IMR-90 (cell line): ENCODE results near the gene ENDOV. TPM values are rescaled to one million over a fixed set of nuclear protein-coding genes. Genes with fewer than 3 reads are reported as not detected.

Source experiments
- ATAC-seq: fragments of 200-7000 bp; cut with Tn5 transposase; 2 replicates; pipeline ENCODE4 v1.9.1; 2020; ENCODE audit warnings: low read depth, mild to moderate bottlenecking, moderate library complexity
- BruUV-seq: library from RNA; stranded (reverse); fragments of 400-500 nt; replicated peaks from 2 replicates; lab custom pipeline; 2021; lab: Mats Ljungman, UMichigan
- CTCF ChIA-PET: fragments of 300-600 bp; formaldehyde crosslinking; extraction: SDS; loops from one replicate; lab custom pipeline; 2021; ENCODE audit warnings: antibody characterized with exemption; lab: Yijun Ruan, JAX
- POLR2A ChIA-PET: fragments of 300-600 bp; sonication (Branson Sonifier 250); formaldehyde crosslinking; loops from one replicate; lab custom pipeline; 2022; ENCODE audit warnings: antibody characterized with exemption; ENCODE audit not compliant: unreplicated experiment; lab: Charles Lee
- DNase-seq: peaks from one replicate; pipeline ENCODE4 v3.0.0; 2013
- H2AFZ ChIP-seq: replicated peaks from 2 replicates; pipeline ENCODE3; 2013; ENCODE audit warnings: low read length, mild to moderate bottlenecking; ENCODE audit not compliant: poor library complexity
- H2AK5ac ChIP-seq: 2 replicates; pipeline ENCODE4 v1.6.1; 2013; ENCODE audit warnings: low read depth, low read length, inconsistent platforms
- H2AK9ac ChIP-seq: replicated peaks from 2 replicates; pipeline ENCODE3; 2013; ENCODE audit warnings: mild to moderate bottlenecking, low read depth, low read length, moderate library complexity; ENCODE audit not compliant: poor library complexity
- H2BK120ac ChIP-seq: 2 replicates; pipeline ENCODE4 v1.6.1; 2013; ENCODE audit warnings: low read depth, low read length, inconsistent platforms
- H2BK15ac ChIP-seq: 3 replicates; pipeline ENCODE4 v1.6.1; 2013; ENCODE audit warnings: low read depth, low read length, inconsistent platforms
- H2BK20ac ChIP-seq: 2 replicates; pipeline ENCODE4 v1.6.1; 2013; ENCODE audit warnings: low read depth, mild to moderate bottlenecking, inconsistent platforms, low read length, moderate library complexity
- H2BK5ac ChIP-seq: 2 replicates; pipeline ENCODE4 v1.6.1; 2013; ENCODE audit warnings: mild to moderate bottlenecking, low read depth, low read length, inconsistent platforms; ENCODE audit not compliant: poor library complexity, severe bottlenecking
- H3K14ac ChIP-seq: replicated peaks from 2 replicates; pipeline ENCODE4 v1.6.1; 2013; ENCODE audit warnings: low read depth, low read length, inconsistent platforms
- H3K18ac ChIP-seq: 2 replicates; pipeline ENCODE4 v1.6.1; 2013; ENCODE audit warnings: low read depth, low read length, control low read depth
- H3K23ac ChIP-seq: 2 replicates; pipeline ENCODE4 v1.6.1; 2013; ENCODE audit warnings: low read depth, low read length, inconsistent platforms
- H3K27ac ChIP-seq: 2 replicates; pipeline ENCODE4 v1.5.1; 2013; ENCODE audit warnings: mild to moderate bottlenecking, control low read depth, low read length; ENCODE audit not compliant: insufficient read depth
- H3K27me3 ChIP-seq: 2 replicates; pipeline ENCODE4 v1.6.1; 2013; ENCODE audit warnings: low read length; ENCODE audit not compliant: control insufficient read depth, insufficient read depth
- H3K36me3 ChIP-seq: 2 replicates; pipeline ENCODE4 v1.6.1; 2013; ENCODE audit warnings: low read length, mixed read lengths; ENCODE audit not compliant: control insufficient read depth, insufficient read depth
- H3K4ac ChIP-seq: 2 replicates; pipeline ENCODE4 v1.6.1; 2013; ENCODE audit warnings: low read depth, low read length, inconsistent platforms
- H3K4me1 ChIP-seq: 2 replicates; pipeline ENCODE4 v1.6.1; 2013; ENCODE audit warnings: low read length, mixed read lengths; ENCODE audit not compliant: control insufficient read depth, insufficient read depth
- H3K4me2 ChIP-seq: 2 replicates; pipeline ENCODE4 v1.6.1; 2013; ENCODE audit warnings: low read depth, mild to moderate bottlenecking, control low read depth, low read length, moderate library complexity
- H3K4me3 ChIP-seq: 2 replicates; pipeline ENCODE4 v1.5.1; 2013; ENCODE audit warnings: low read depth, mild to moderate bottlenecking, control low read depth, low read length, moderate library complexity; ENCODE audit not compliant: insufficient read depth
- H3K56ac ChIP-seq: 2 replicates; pipeline ENCODE4 v1.6.1; 2013; ENCODE audit warnings: low read length, inconsistent platforms; ENCODE audit not compliant: insufficient read depth; ENCODE audit errors: extremely low read depth
- H3K79me1 ChIP-seq, 2 experiments: 2 replicates each; pipeline ENCODE4 v1.6.1; 2013; ENCODE audit warnings: low read length in 2 of 2, inconsistent platforms in 1 of 2, low read depth in 1 of 2
- H3K9ac ChIP-seq: 2 replicates; pipeline ENCODE4 v1.6.1; 2013; ENCODE audit warnings: low read depth, low read length, control low read depth
- H3K9me1 ChIP-seq: 2 replicates; pipeline ENCODE4 v1.6.1; 2013; ENCODE audit warnings: low read length, inconsistent platforms; ENCODE audit not compliant: insufficient read depth
- H3K9me3 ChIP-seq: 2 replicates; pipeline ENCODE4 v1.6.1; 2013; ENCODE audit warnings: low read length; ENCODE audit not compliant: control insufficient read depth, insufficient read depth
- H4K20me1 ChIP-seq: 2 replicates; pipeline ENCODE4 v1.6.1; 2013; ENCODE audit warnings: low read length, inconsistent platforms; ENCODE audit not compliant: insufficient read depth
- H4K5ac ChIP-seq: 2 replicates; pipeline ENCODE4 v1.6.1; 2013; ENCODE audit warnings: mild to moderate bottlenecking, low read depth, low read length, control low read depth
- H4K8ac ChIP-seq, 2 experiments: 2 replicates each; pipeline ENCODE4 v1.6.1; 2013; ENCODE audit warnings: low read depth in 2 of 2, low read length in 2 of 2, control low read depth in 1 of 2, inconsistent platforms in 1 of 2
- H4K91ac ChIP-seq: 2 replicates; pipeline ENCODE4 v1.6.1; 2013; ENCODE audit warnings: low read depth, low read length, inconsistent platforms; ENCODE audit not compliant: insufficient read depth
- CTCF ChIP-seq: conservative IDR thresholded peaks from 2 replicates; pipeline ENCODE4 v1.5.1; 2012; ENCODE audit warnings: mild to moderate bottlenecking, low read depth, low read length, improper control_type of control experiment
- FOS ChIP-seq: fragments of 150-350 bp; IDR thresholded peaks from 2 replicates; pipeline ENCODE4 v1.6.1; 2016; ENCODE audit warnings: low read depth, low read length
- MAFK ChIP-seq: IDR thresholded peaks from 2 replicates; pipeline ENCODE4 v1.6.1; 2012; ENCODE audit warnings: low read depth, low read length, improper control_type of control experiment
- MXI1 ChIP-seq: IDR thresholded peaks from 2 replicates; pipeline ENCODE4 v1.6.1; 2012; ENCODE audit warnings: low read depth, mild to moderate bottlenecking, low read length, moderate library complexity, borderline replicate concordance
- RCOR1 ChIP-seq: IDR thresholded peaks from 2 replicates; pipeline ENCODE4 v1.6.1; 2012; ENCODE audit warnings: mild to moderate bottlenecking, low read length, improper control_type of control experiment; ENCODE audit not compliant: insufficient replicate concordance
- RFX5 ChIP-seq: IDR thresholded peaks from 2 replicates; pipeline ENCODE4 v1.8.0; 2012; ENCODE audit warnings: low read depth, mild to moderate bottlenecking, low read length, moderate library complexity
- SMC3 ChIP-seq: fragments of 150-350 bp; IDR thresholded peaks from 2 replicates; pipeline ENCODE4 v1.6.1; 2016; ENCODE audit warnings: low read depth, mild to moderate bottlenecking, antibody characterized with exemption, low read length, moderate library complexity
- WGBS, 2 experiments: methylation state at CpG; one replicate each; pipeline versions ENCODE4 v1.1.5 to v1.1.7; 2013; ENCODE audit warnings: missing lambda C conversion rate in 2 of 2; ENCODE audit not compliant: insufficient read length in 1 of 2; ENCODE audit errors: extremely low coverage in 2 of 2; 5-methylcytosine and 5-hydroxymethylcytosine counted together
- dilution Hi-C: fragments of 300-500 bp; cut with HindIII; formaldehyde crosslinking; loops from one replicate; pipeline ENCODE4 v1.14.3; 2018; ENCODE audit warnings: low sequenced_read_pairs; ENCODE audit not compliant: unreplicated experiment
- in situ Hi-C: fragments of 300-500 bp; cut with MboI; formaldehyde crosslinking; loops from 3 replicates; pipeline ENCODE4 v1.14.3; 2019; ENCODE audit warnings: low sequenced_read_pairs, inconsistent platforms, mixed read lengths
- intact Hi-C: fragments of 100-400 bp; cut with micrococcal nuclease; formaldehyde crosslinking; loops from 2 replicates; pipeline ENCODE4 v1.10.0; 2022
- polyA plus RNA-seq, 3 experiments: library from polyadenylated mRNA; depleted of rRNA; stranded (reverse); fragments of >200 nt; gene quantifications; 2 replicates each; pipeline ENCODE4 v1.2.3, GENCODE V29; 2012; ENCODE audit warnings: low replicate concordance in 1 of 3
- total RNA-seq: library from RNA; depleted of rRNA; stranded (reverse); fragments of >200 nt; gene quantifications from 2 replicates; pipeline ENCODE4 v1.2.3, GENCODE V29; 2012
- TF ChIP-seq, protein P1 (sequence below): fragments of 150-350 bp; IDR thresholded peaks from 2 replicates; pipeline ENCODE4 v1.6.1; 2016; ENCODE audit warnings: low read depth, mild to moderate bottlenecking, low read length, moderate library complexity, borderline replicate concordance

Gene ENDOV
- total and polyA plus RNA-seq, 2 of the 4 experiments (the other 2 are of a cell fraction): 15.1 to 30.3 TPM

DNA sequence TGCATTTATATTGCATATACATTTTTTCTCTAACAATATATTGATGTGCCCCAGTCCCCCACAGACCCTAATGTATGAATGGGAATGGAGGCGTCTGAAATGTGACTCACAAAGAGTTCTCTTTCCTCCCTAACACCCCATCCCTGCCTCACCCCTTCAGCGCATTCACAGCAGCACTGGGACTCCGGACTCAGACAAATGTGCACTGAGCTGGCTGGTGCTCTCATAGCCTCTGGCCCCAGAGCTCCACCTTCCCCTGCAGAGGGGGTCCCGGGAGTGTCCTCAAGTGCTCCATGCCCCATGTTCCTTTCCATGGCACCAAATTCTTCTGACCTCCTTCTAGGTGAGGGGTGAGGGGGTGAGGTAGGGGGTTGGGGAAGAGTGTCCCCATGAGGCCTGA is 40.8 kb downstream of the ENDOV start:
- H4K20me1 ChIP-seq: no peaks in the 10 kb centered on the region; the same call in 1 of the 2 replicates
- 58% methylated on average over 2 of the region's 4 CpGs; no CpG with 5 or more reads in 1 of the 2 experiments for WGBS, 2 experiments
- ChIA-PET POLR2A (no interaction called here), CTCF (no interaction called here)
- H3K9ac ChIP-seq: no peak overlapping the region; the same call in 1 of the 2 replicates
- no peak overlapping the region for H3K18ac ChIP-seq
- H4K91ac ChIP-seq: no peak overlapping the region
- H3K4me1 ChIP-seq: peaks cover 7% of the 10 kb centered on the region
- peak overlapping the region; percentile 99; the same call in 1 of the 2 replicates for H3K14ac ChIP-seq
- peaks cover 18% of the 10 kb centered on the region for H3K9me1 ChIP-seq
- peak overlapping the region; percentile 92; the same call in 1 of the 2 replicates for H3K23ac ChIP-seq
- H3K56ac ChIP-seq: no peak overlapping the region
- H3K36me3 ChIP-seq: no peaks in the 10 kb centered on the region
- peaks cover 7% of the 10 kb centered on the region; the same call in 1 of the 2 replicates for H3K27me3 ChIP-seq
- dilution Hi-C loops: no loop called here
- peak overlapping the region; percentile 52 for H2AK9ac ChIP-seq
- DNase-seq: no peak
- no peak overlapping the region for H4K5ac ChIP-seq
- H3K4ac ChIP-seq: no peak overlapping the region; the same call in 1 of the 2 replicates
- no peak overlapping the region for H3K4me2 ChIP-seq
- H3K79me1 ChIP-seq: peaks cover 6 to 22% of the 10 kb centered on the region in 2 experiments; a peak in 3 of 4 replicates
- H3K9me3 ChIP-seq: no peaks in the 10 kb centered on the region
- H4K8ac ChIP-seq: peak overlapping the region; percentile 24 to 74; a peak in 3 of 4 replicates
- no TSS peak for BruUV-seq
- H2BK15ac ChIP-seq: no peak overlapping the region
- no peak for TF ChIP-seq MXI1
- TF ChIP-seq FOS: no peak
- TF ChIP-seq CTCF: no peak
- TF ChIP-seq RCOR1: no peak
- no peak for TF ChIP-seq SMC3
- TF ChIP-seq, protein P1, sequence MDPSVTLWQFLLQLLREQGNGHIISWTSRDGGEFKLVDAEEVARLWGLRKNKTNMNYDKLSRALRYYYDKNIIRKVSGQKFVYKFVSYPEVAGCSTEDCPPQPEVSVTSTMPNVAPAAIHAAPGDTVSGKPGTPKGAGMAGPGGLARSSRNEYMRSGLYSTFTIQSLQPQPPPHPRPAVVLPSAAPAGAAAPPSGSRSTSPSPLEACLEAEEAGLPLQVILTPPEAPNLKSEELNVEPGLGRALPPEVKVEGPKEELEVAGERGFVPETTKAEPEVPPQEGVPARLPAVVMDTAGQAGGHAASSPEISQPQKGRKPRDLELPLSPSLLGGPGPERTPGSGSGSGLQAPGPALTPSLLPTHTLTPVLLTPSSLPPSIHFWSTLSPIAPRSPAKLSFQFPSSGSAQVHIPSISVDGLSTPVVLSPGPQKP: no peak
- no peak for TF ChIP-seq RFX5
- no peak for TF ChIP-seq MAFK
- ATAC-seq: no peak
- in situ Hi-C loops: no loop called here
- peak overlapping the region; percentile 35; the same call in 1 of the 2 replicates for H2AK5ac ChIP-seq
- no peak overlapping the region; the same call in 1 of the 2 replicates for H2BK120ac ChIP-seq
- H2BK5ac ChIP-seq: no peak overlapping the region
- no peak overlapping the region for H3K4me3 ChIP-seq
- H3K27ac ChIP-seq: no peak overlapping the region
- H2BK20ac ChIP-seq: no peak overlapping the region
- H2AFZ ChIP-seq: no peak overlapping the region
- intact Hi-C loops: no loop called here
